Prostate gland (tissue), 2 donors: Measurements from ENCODE around the gene COX8C. TPM values are rescaled to one million over a fixed set of nuclear protein-coding genes. Genes with fewer than 3 reads are reported as not detected.

ENCODE experiments used
- DNase-seq: peaks from one replicate; pipeline ENCODE4 v3.0.0-alpha.2; 2019; ENCODE audit warnings: low spot score
- H3K27ac ChIP-seq, 2 donors: fragments of 200-600 bp; sonication (generic); 2 replicates each; pipeline ENCODE4 v1.5.1; 2017 to 2019
- H3K27me3 ChIP-seq: fragments of 200-600 bp; sonication (generic); replicated peaks from 2 replicates; pipeline ENCODE4 v1.5.1; 2019; ENCODE audit not compliant: insufficient read depth
- H3K36me3 ChIP-seq, 2 donors: fragments of 200-600 bp; sonication (generic); 1 replicate in 1 of 2; 2 replicates in 1 of 2; pipeline versions ENCODE4 v1.5.1 to v1.8.1; 2017 to 2019
- H3K4me1 ChIP-seq: fragments of 200-600 bp; sonication (generic); replicated peaks from 2 replicates; pipeline ENCODE4 v1.5.1; 2019
- H3K4me3 ChIP-seq, 2 donors: fragments of 200-600 bp; sonication (generic); 2 replicates each; pipeline ENCODE4 v1.5.1; 2017 to 2019
- H3K9me3 ChIP-seq: fragments of 200-600 bp; sonication (generic); 2 replicates; pipeline ENCODE4 v1.5.1; 2017
- CTCF ChIP-seq, 4 experiments: fragments of 200-600 bp in 2 of 4; fragments of 450-650 bp in 2 of 4; sonication (generic) in 2 of 4; IDR thresholded peaks; 1 replicate in 3 of 4; 2 replicates in 1 of 4; pipeline ENCODE4 v1.5.1; 2016 to 2019; ENCODE audit warnings: antibody characterized with exemption in 4 of 4, mild to moderate bottlenecking in 2 of 4, moderate library complexity in 2 of 4
- POLR2A ChIP-seq: fragments of 450-650 bp; IDR thresholded peaks from one replicate; pipeline ENCODE4 v1.6.1; 2016; ENCODE audit warnings: antibody characterized with exemption, mild to moderate bottlenecking
- POLR2AphosphoS5 ChIP-seq: sonication (generic); formaldehyde crosslinking; IDR thresholded peaks from one replicate; pipeline ENCODE4 v1.6.1; 2017; ENCODE audit warnings: antibody characterized with exemption
- WGBS: methylation state at CpG from one replicate; pipeline ENCODE4 v1.1.5; 2018; 5-methylcytosine and 5-hydroxymethylcytosine counted together
- intact Hi-C: fragments of 100-400 bp; cut with DNase I; formaldehyde crosslinking; loops from one replicate; pipeline ENCODE4 v1.14.2; 2022
- total RNA-seq, 2 donors: library from RNA; depleted of rRNA; stranded (reverse); fragments of >200 nt; gene quantifications; one replicate each; pipeline ENCODE4 v1.1.0, GENCODE V29; 2016

Gene COX8C
- total RNA-seq, 2 donors from 2014 or later: 10.8 TPM; not detected in 1

GRCh38 chr14:93316716-93317115, 30.3 kb upstream of the COX8C start:
- Histone ChIP-seq H3K27me3 (no peaks in the 10 kb centered on the region), H3K27ac (no peak overlapping the region), H3K4me1 (peaks cover 2% of the 10 kb centered on the region), H3K36me3 (no peaks in the 10 kb centered on the region), H3K9me3 (no peaks in the 10 kb centered on the region), H3K4me3 (no peak overlapping the region)
- TF ChIP-seq POLR2A: no peak
- 69% methylated on average over 4 of the region's 4 CpGs for WGBS
- intact Hi-C loops: no loop called here
- no peak for DNase-seq

- Histone ChIP-seq H3K27ac (no peak overlapping the region), H3K4me3 (no peak overlapping the region), H3K27me3 (no peaks in the 10 kb centered on the region), H3K4me1 (peaks cover 2% of the 10 kb centered on the region), H3K36me3 (no peaks in the 10 kb centered on the region), H3K9me3 (no peaks in the 10 kb centered on the region)
- 87% methylated on average over 7 of the region's 7 CpGs for WGBS
- TF ChIP-seq POLR2AphosphoS5: no peak
- TF ChIP-seq CTCF (IDR thresholded peaks at IDR 0.05): no peak
- no peak for DNase-seq
- intact Hi-C loops: no loop called here
These were observed 29.6 kb upstream of the COX8C start for GRCh38 chr14:93317210-93317874.

GRCh38 chr14:93317875-93318807, 28.8 kb upstream of the COX8C start:
- Histone ChIP-seq H3K9me3 (no peaks in the 10 kb centered on the region), H3K27me3 (no peaks in the 10 kb centered on the region), H3K4me1 (peaks cover 2% of the 10 kb centered on the region), H3K36me3 (no peaks in the 10 kb centered on the region), H3K27ac (no peak overlapping the region), H3K4me3 (no peak overlapping the region)
- 74% methylated on average over 6 of the region's 6 CpGs for WGBS
- no peak for DNase-seq
- TF ChIP-seq POLR2A (no peak), CTCF (IDR thresholded peaks at IDR 0.05) (no peak), POLR2AphosphoS5 (no peak)
- intact Hi-C loops: no loop called here

GRCh38 chr14:93318927-93319326, 28.1 kb upstream of the COX8C start:
- no peak for DNase-seq
- Histone ChIP-seq H3K4me1 (peaks cover 2% of the 10 kb centered on the region), H3K27me3 (no peaks in the 10 kb centered on the region), H3K4me3 (no peak overlapping the region), H3K36me3 (no peaks in the 10 kb centered on the region), H3K27ac (no peak overlapping the region), H3K9me3 (no peaks in the 10 kb centered on the region)
- intact Hi-C loops: no loop called here
- 77% methylated on average over 5 of the region's 5 CpGs for WGBS
- no peak for TF ChIP-seq CTCF (IDR thresholded peaks at IDR 0.05)
- TF ChIP-seq POLR2A: no peak
- TF ChIP-seq POLR2AphosphoS5: no peak

GRCh38 chr14:93319494-93319893, 27.5 kb upstream of the COX8C start:
- no peak for DNase-seq
- Histone ChIP-seq H3K4me1 (peaks cover 2% of the 10 kb centered on the region), H3K27ac (no peak overlapping the region), H3K27me3 (no peaks in the 10 kb centered on the region), H3K9me3 (no peaks in the 10 kb centered on the region), H3K36me3 (no peaks in the 10 kb centered on the region), H3K4me3 (no peak overlapping the region)
- WGBS: 96% methylated on average over 2 of the region's 2 CpGs
- intact Hi-C loops: no loop called here
- no peak for TF ChIP-seq POLR2A
- TF ChIP-seq POLR2AphosphoS5: no peak
